GM21528 (cell line): ENCODE results near the gene ZC3H18.

Experiments used
- ATAC-seq: cut with Tn5 transposase; IDR thresholded peaks from one replicate; pipeline ENCODE4 v1.9.1; 2021; ENCODE audit warnings: mild to moderate bottlenecking, moderate library complexity; ENCODE audit not compliant: unreplicated experiment, low FRiP score

The ZC3H18 gene

DNA sequence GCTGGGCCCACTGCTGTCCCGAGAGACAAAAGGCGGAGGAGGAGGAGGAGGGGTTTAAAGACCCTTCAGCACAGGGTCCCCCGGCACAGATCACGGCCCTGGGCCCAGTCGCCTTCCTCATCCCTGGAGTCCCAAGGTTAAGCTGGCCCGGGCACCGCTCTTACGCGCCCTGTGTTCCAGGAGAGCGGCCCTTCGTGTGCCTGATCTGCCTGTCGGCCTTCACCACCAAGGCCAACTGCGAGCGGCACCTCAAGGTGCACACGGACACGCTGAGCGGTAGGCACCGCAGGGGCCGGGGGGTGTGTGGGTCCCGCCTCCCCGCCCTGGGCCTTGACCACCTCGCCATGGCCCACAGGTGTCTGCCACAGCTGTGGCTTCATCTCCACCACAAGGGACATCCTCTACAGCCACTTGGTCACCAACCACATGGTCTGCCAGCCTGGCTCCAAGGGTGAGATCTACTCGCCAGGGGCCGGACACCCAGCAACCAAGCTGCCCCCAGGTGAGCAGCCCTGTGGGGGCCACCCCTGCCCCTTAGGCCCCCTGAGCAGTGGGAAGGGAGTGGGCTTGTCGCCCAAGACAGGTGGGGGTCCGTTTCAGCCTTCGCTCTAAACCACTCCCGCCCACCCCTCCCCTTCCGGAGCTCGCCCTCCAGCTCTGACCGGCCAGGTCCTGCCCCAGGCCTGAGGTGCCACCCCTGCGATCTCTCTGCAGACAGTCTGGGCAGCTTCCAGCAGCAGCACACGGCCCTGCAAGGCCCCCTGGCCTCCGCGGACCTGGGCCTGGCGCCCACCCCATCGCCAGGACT, 37.6 kb upstream of the ZC3H18 start:
- no peak for ATAC-seq

- no peak for ATAC-seq
Measured at GRCh38 chr16:88533381-88533917, 36.8 kb upstream of the ZC3H18 start.

DNA sequence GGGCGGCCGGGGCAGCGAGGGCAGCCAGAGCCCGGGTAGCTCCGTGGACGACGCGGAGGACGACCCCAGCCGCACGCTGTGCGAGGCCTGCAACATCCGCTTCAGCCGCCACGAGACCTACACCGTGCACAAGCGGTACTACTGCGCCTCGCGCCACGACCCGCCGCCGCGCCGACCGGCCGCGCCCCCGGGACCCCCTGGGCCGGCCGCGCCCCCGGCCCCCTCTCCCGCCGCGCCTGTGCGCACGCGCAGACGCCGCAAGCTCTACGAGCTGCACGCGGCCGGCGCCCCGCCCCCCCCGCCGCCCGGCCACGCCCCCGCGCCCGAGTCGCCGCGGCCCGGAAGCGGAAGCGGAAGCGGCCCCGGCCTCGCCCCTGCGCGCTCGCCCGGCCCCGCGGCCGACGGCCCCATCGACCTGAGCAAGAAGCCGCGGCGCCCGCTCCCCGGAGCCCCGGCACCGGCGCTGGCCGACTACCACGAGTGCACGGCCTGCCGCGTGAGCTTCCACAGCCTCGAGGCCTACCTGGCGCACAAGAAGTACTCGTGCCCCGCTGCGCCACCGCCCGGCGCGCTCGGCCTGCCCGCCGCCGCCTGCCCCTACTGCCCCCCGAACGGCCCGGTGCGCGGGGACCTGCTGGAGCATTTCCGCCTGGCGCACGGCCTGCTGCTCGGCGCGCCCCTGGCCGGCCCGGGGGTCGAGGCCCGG, 36.1 kb upstream of the ZC3H18 start:
- no peak for ATAC-seq

DNA sequence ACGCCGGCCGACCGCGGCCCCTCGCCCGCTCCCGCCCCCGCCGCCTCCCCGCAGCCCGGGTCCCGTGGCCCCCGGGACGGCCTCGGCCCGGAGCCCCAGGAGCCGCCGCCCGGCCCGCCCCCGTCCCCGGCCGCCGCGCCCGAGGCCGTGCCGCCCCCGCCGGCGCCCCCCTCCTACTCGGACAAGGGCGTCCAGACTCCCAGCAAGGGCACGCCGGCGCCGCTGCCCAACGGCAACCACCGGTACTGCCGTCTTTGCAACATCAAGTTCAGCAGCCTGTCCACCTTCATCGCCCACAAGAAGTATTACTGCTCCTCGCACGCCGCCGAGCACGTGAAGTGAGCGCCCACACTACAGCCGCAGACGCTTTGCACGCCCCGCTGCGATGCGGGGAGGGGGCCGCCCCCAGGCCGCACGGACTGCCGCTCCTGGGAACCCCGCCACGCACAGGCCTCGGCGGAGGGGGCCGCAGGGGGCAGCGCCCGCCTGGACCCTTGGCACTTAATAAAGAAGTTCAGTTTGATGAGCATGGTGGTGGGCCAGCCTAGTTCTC, 35.5 kb upstream of the ZC3H18 start:
- no peak for ATAC-seq

GRCh38 chr16:88535191-88535856, 34.9 kb upstream of the ZC3H18 start:
- no peak for ATAC-seq

DNA sequence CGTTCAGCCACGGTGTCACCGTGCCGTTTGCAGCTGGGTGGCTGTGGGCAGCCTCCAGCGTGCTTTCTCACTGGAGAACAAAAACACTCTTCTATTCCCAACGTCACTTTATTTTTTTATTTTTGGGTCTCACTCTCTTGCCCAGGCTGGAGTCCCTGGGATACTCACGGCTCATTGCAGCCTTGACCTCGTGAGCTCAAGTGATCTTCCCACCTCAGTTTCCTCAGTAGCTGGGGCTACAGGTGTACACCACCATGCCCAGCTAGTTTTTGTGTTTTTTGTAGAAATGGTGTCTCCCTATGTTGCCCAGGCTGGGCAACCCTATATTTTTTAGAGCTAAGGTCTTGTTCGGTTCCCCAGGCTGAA, 34.4 kb upstream of the ZC3H18 start:
- ATAC-seq: no peak

GRCh38 chr16:88536510-88536909, 33.7 kb upstream of the ZC3H18 start:
- no peak for ATAC-seq

- ATAC-seq: no peak
Measured at GRCh38 chr16:88536971-88537751, 33.0 kb upstream of the ZC3H18 start.

DNA sequence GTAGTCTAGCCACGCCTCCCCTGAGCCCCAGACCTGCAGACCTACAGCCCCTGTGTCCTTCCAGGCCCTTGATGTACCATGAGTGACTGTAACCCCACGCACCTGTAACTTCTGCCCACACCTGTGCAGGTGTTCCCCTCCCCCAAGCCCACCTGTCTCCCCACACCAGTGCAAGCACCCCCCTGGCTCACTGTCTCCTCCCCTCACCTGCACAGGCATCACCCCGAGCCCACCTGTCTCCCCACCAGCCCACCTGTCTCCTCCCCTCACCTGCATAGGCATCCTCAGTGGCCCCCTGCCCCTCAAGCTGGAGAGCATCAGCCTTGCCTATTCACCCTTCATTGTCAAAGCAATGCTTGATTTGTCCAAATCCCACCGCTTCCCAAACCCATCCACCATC, 32.3 kb upstream of the ZC3H18 start:
- no peak for ATAC-seq

GRCh38 chr16:88538366-88539060, 31.7 kb upstream of the ZC3H18 start:
- ATAC-seq: no peak

DNA sequence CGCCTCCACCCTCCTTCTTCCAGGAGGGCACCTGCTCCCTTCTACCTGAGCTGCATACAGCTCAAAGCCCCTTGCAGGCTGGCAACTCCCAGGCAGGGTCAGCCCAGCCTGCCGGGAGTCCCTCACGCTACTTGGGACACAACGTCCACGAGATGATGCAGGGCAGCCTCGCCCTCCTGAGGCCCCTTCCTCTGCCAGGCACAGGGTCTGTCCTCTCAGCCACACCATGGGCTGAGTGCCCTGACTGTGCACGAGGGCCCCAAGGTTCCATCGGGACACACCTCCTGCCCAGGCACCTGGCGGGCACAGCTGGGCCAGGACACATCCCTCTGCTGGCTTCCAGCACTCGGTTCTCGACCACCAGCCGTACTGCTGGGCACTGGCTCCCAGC, 30.9 kb upstream of the ZC3H18 start:
- ATAC-seq: no peak

- no peak for ATAC-seq
Measured at GRCh38 chr16:88539652-88540345, 30.4 kb upstream of the ZC3H18 start.

- no peak for ATAC-seq
Measured at GRCh38 chr16:88540346-88540977, 29.7 kb upstream of the ZC3H18 start.

GRCh38 chr16:88541831-88542616, 28.2 kb upstream of the ZC3H18 start:
- ATAC-seq: no peak

GRCh38 chr16:88543230-88543813, 26.9 kb upstream of the ZC3H18 start:
- ATAC-seq: no peak

DNA sequence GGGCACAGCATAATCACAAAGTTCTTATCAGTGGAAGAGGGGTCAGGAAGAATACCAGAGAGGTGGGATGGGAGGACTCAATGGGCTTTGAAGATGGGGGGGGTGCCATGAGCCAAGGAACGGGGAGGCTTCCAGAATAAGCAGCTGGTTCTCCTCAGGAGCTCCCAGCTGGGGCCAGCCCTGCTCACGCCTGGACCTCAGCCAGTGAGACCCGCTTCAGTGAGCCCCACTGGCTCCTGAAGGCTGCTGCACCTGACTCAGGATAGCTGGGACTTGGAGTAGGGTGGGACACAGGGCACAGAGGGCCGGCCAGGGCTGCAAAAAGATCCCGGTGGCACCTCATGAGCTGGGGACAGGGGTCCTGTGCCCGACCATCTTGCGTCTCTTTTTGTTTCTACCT, 24.4 kb upstream of the ZC3H18 start:
- ATAC-seq: no peak

GRCh38 chr16:88548131-88548874, 21.9 kb upstream of the ZC3H18 start:
- ATAC-seq: no peak
